Prostate gland (tissue), 2 donors: ENCODE data around the gene MVP.

ENCODE experiments used
- POLR2AphosphoS5 ChIP-seq: sonication (generic); formaldehyde crosslinking; IDR thresholded peaks from one replicate; pipeline ENCODE4 v1.6.1; 2017; ENCODE audit warnings: antibody characterized with exemption
- TF ChIP-seq, protein P1 (sequence below), 4 experiments: fragments of 200-600 bp in 2 of 4; fragments of 450-650 bp in 2 of 4; sonication (generic) in 2 of 4; IDR thresholded peaks; 1 replicate in 3 of 4; 2 replicates in 1 of 4; pipeline ENCODE4 v1.5.1; 2016 to 2019; ENCODE audit warnings: antibody characterized with exemption in 4 of 4, mild to moderate bottlenecking in 2 of 4, moderate library complexity in 2 of 4

DNA sequence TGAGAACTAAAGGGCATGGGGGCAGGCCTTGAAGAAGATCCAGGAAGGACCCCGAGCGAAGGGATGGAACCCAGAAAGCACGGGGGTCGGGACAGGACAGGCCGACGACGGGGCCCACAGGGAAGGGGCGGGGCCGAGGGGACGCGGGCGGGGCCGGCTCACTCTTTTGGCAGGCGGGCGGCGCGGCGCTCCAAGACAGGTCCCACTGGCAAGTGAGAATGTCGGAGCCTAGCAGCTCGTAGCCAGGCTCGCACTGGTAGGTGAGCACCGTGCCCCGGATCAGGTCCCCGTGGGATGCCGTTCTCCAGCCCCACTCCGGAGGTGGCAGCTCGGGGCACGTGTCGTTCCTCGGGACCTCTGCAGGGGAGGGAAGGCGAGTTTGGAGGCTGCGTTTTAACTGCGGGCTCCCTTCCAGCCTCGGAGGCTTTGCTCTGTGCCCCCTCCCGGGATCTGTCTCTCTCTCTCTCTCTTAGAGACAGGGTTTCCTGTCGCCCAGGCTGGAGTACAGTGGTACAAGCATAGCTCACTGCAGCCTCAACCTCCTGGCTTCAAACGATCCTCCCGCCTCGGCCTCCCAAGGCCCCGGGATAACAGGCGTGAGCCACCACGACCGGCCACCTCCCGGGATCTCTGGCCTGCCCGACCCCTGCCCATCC, 56.5 kb downstream of the MVP start:
- TF ChIP-seq, protein P1, sequence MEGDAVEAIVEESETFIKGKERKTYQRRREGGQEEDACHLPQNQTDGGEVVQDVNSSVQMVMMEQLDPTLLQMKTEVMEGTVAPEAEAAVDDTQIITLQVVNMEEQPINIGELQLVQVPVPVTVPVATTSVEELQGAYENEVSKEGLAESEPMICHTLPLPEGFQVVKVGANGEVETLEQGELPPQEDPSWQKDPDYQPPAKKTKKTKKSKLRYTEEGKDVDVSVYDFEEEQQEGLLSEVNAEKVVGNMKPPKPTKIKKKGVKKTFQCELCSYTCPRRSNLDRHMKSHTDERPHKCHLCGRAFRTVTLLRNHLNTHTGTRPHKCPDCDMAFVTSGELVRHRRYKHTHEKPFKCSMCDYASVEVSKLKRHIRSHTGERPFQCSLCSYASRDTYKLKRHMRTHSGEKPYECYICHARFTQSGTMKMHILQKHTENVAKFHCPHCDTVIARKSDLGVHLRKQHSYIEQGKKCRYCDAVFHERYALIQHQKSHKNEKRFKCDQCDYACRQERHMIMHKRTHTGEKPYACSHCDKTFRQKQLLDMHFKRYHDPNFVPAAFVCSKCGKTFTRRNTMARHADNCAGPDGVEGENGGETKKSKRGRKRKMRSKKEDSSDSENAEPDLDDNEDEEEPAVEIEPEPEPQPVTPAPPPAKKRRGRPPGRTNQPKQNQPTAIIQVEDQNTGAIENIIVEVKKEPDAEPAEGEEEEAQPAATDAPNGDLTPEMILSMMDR (IDR thresholded peaks at IDR 0.05): no peak
- TF ChIP-seq POLR2AphosphoS5: no peak
